ENCODE measurements around the gene FLG2.
"Not testable (repeated sequence)": the region's sequence is repeated elsewhere in the genome, so short reads cannot be mapped to it uniquely, and the experiment has no call there.

FLG2 gene

DNA sequence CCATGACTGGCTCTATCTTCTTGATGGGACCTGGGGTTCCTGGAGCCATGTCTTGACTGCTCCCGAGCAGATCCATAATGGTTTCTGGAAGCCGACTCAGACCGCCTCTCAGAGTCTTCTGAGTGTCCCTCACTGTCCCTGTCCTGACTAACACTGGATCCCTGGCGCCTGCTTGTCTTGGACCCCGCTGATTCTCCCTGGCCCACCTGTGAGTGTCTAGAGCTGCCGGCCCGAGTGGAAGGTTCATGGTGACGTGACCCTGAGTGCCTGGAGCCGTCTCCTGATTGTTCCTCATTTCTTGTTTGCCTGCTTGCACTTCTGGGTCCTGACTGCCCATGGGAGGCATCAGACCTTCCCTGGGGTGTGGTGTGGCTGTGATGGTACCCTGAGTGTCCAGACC is 49.9 kb downstream of the FLG2 start:
- no peak for DNase-seq

DNA sequence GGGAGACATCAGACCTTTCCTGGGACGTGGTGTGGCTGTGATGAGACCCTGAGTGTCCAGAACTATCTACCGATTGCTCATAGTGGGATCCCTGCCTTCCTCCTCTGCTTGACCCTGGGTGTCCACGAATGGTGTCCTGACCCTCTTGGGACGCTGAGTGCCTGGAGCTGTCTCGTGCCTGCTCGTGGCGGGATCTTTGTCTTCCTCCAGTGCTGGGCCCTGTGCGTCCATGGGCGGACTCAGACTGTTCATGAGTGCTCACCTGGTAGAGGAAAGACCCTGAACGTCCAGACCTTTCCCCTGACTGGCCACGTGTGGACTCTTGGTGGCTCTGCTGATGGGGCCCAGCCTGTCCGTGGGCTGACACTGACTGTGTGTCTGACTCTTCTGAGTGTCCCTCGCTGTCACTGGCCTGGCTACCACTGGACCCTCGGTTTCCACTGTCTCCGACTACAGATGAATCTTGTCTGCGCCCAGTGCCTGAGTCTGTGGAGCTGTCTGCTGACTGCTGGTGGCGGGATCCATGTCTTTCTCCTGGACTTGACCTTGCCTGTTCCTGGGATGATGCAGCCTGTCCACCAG is 50.4 kb downstream of the FLG2 start:
- not testable (repeated sequence) for DNase-seq

DNA sequence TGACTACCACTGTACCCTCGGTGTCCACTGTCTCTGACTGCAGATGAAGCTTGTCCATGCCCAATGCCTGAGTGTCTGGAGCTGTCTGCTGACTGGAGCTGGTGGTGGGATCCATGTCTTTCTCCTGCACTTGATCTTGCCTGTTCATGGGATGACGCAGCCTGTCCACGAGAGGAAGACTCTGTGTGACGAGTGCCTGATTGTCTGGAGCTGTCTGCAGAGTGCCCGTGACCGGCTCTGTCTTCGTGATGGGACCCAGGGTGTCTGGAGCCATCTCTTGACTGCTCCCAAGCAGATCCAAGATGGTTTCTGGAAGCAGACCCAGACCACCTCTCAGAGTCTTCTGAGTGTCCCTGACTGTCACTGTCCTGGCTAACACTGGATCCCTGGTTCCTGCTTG is 51.0 kb downstream of the FLG2 start:
- DNase-seq, result not testable (repeated sequence)

DNA sequence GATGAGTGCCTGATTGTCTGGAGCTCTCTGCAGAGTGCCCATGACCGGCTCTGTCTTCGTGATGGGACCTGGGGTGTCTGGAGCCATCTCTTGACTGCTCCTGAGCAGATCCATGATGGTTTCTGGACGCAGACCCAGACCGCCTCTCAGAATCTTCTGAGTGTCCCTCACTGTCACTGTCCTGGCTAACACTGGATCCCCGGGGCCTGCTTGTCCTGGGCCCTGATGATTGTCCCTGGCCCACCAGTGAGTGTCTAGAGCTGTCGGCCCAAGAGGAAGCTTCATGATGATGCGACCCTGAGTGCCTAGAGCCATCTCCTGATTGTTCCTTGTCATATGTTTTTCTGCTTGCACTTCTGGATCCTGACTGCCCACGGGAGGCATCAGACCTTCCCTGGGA is 51.8 kb downstream of the FLG2 start:
- DNase-seq, result not testable (repeated sequence)

DNA sequence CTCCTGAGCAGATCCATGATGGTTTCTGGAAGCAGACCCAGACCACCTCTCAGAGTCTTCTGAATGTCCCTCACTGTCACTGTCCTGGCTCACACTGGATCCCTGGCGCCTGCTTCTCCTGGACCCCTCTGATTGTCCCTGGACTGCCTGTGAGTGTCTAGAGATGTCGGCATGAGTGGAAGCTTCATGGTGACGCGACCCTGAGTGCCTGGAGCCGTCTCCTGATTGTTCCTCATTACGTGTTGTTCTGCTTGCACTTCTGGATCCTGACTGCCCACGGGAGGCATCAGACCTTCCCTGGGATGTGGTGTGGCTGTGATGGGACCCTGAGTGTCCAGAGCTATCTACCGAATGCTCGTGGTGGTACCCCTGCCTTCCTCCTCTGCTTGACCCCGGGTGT is 53.7 kb downstream of the FLG2 start:
- not testable (repeated sequence) for DNase-seq

DNA sequence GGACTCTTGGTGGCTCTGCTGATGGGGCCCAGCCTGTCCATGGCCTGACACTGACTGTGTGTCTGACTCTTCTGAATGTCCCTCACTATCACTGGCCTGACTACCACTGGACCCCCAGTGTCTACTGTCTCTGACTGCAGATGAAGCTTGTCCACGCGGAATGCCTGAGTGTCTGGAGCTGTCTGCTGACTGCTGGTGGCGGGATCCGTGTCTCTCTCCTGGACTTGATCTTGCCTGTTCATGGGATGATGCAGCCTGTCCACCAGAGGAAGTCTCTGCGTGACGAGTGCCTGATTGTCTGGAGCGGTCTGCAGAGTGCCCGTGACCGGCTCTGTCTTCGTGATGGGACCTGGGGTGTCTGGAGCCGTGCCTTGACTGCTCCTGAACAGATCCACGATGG is 55.0 kb downstream of the FLG2 start:
- not testable (repeated sequence) for DNase-seq

DNA sequence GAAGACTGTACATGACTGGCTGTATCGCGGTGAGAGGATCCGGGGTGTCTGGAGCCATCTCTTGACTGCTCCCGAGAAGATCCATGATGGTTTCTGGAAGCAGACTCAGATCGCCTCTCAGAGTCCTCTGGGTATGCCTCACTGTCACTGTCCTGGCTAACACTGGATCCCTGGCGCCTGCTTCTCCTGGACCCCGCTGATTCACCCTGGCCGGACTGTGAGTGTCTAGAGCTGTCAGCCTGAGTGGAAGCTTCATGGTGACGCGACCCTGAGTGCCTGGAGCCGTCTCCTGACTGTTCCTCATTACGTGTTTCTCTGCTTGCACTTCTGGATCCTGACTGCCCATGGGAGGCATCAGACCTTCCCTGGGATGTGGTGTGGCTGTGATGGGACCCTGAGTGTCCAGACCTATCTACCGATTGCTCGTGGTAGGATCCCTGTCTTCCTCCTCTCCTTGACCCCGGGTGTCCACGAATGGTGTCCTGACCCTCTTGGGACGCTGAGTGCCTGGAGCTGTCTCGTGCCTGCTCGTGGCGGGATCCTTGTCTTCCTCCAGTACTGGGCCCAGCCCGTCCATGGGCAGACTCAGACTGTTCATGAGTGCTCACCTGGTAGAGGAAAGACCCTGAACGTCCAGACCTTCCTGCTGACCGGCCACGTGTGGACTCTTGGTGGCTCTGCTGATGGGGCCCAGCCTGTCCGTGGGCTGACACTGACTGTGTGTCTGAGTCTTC is 56.5 kb downstream of the FLG2 start:
- DNase-seq, result not testable (repeated sequence)

Data from hematopoietic multipotent progenitor cell treated with erythropoietin and hydrocortisone succinate and interleukin-3 and kit ligand, for 8 days (in vitro differentiated cells).